Trophoblast cell (in vitro differentiated cells and primary cell): ENCODE results near the gene ARHGEF16.
A peak's percentile ranks its signal among the peaks of the same experiment; 100 is the strongest.

ENCODE experiments used
- DNase-seq, 2 donors: peaks; one replicate each; pipeline ENCODE4 v3.0.0-alpha.2; 2016
- H2AFZ ChIP-seq: 2 replicates; pipeline ENCODE4 v1.6.1; 2013; ENCODE audit warnings: low read length, moderate library complexity, mild to moderate bottlenecking; ENCODE audit not compliant: insufficient read depth, poor library complexity
- H2AK5ac ChIP-seq: 2 replicates; pipeline ENCODE4 v1.6.1; 2013; ENCODE audit warnings: mild to moderate bottlenecking, low read length
- H2BK120ac ChIP-seq: 2 replicates; pipeline ENCODE4 v1.6.1; 2013; ENCODE audit warnings: low read length, mild to moderate bottlenecking, moderate library complexity; ENCODE audit not compliant: insufficient read depth, poor library complexity
- H2BK12ac ChIP-seq: 2 replicates; pipeline ENCODE4 v1.6.1; 2013; ENCODE audit warnings: mild to moderate bottlenecking, low read length, moderate library complexity
- H2BK5ac ChIP-seq: 2 replicates; pipeline ENCODE4 v1.6.1; 2013; ENCODE audit warnings: low read length, low read depth, moderate library complexity, mild to moderate bottlenecking; ENCODE audit not compliant: poor library complexity
- H3K14ac ChIP-seq: 2 replicates; pipeline ENCODE4 v1.6.1; 2013; ENCODE audit warnings: mild to moderate bottlenecking, low read length
- H3K18ac ChIP-seq: 2 replicates; pipeline ENCODE4 v1.6.1; 2013; ENCODE audit warnings: mild to moderate bottlenecking, low read length
- H3K23ac ChIP-seq: 2 replicates; pipeline ENCODE4 v1.6.1; 2013; ENCODE audit warnings: low read length
- H3K27ac ChIP-seq: 2 replicates; pipeline ENCODE4 v1.5.1; 2013; ENCODE audit warnings: low read depth, mild to moderate bottlenecking, inconsistent platforms, low read length, moderate library complexity
- H3K27me3 ChIP-seq: 2 replicates; pipeline ENCODE4 v1.6.1; 2013; ENCODE audit warnings: inconsistent platforms, mild to moderate bottlenecking, low read length, moderate library complexity; ENCODE audit not compliant: insufficient read depth
- H3K36me3 ChIP-seq, 2 experiments: 1 replicate in 1 of 2; 2 replicates in 1 of 2; pipeline ENCODE4 v1.6.1; 2013; ENCODE audit warnings: low read length in 2 of 2, mild to moderate bottlenecking in 2 of 2, moderate library complexity in 1 of 2; ENCODE audit not compliant: insufficient read depth in 2 of 2, control insufficient read depth in 1 of 2
- H3K4ac ChIP-seq: 2 replicates; pipeline ENCODE4 v1.6.1; 2013; ENCODE audit warnings: low read depth, mild to moderate bottlenecking, low read length, moderate library complexity
- H3K4me1 ChIP-seq, 2 experiments: 1 replicate in 1 of 2; 2 replicates in 1 of 2; pipeline ENCODE4 v1.6.1; 2013; ENCODE audit warnings: low read length in 2 of 2, mild to moderate bottlenecking in 2 of 2, moderate library complexity in 1 of 2; ENCODE audit not compliant: insufficient read depth in 2 of 2, control insufficient read depth in 1 of 2
- H3K4me2 ChIP-seq: 2 replicates; pipeline ENCODE4 v1.6.1; 2013; ENCODE audit warnings: inconsistent platforms, mild to moderate bottlenecking, low read length, moderate library complexity
- H3K4me3 ChIP-seq: 2 replicates; pipeline ENCODE4 v1.5.1; 2013; ENCODE audit warnings: mild to moderate bottlenecking, low read depth, low read length, inconsistent platforms
- H3K79me1 ChIP-seq: one replicate; pipeline ENCODE4 v1.6.1; 2013; ENCODE audit warnings: low read length
- H3K79me2 ChIP-seq: 2 replicates; pipeline ENCODE4 v1.6.1; 2013; ENCODE audit warnings: low read length, mild to moderate bottlenecking; ENCODE audit not compliant: control insufficient read depth, insufficient read depth, poor library complexity
- H3K9ac ChIP-seq: 2 replicates; pipeline ENCODE4 v1.6.1; 2013; ENCODE audit warnings: mild to moderate bottlenecking, low read length
- H3K9me3 ChIP-seq: 2 replicates; pipeline ENCODE4 v1.6.1; 2013; ENCODE audit warnings: low read depth, mild to moderate bottlenecking, control low read depth, inconsistent platforms, low read length; ENCODE audit not compliant: insufficient read depth
- H4K12ac ChIP-seq: 2 replicates; pipeline ENCODE4 v1.6.1; 2013; ENCODE audit warnings: low read depth, mild to moderate bottlenecking, low read length, moderate library complexity
- H4K8ac ChIP-seq: 2 replicates; pipeline ENCODE4 v1.6.1; 2013; ENCODE audit warnings: low read depth, mild to moderate bottlenecking, low read length, moderate library complexity
- H4K91ac ChIP-seq: one replicate; pipeline ENCODE4 v1.6.1; 2013; ENCODE audit warnings: low read depth, mild to moderate bottlenecking, low read length, moderate library complexity
- WGBS: extraction: QIAGEN DNeasy Blood & Tissue Kit; methylation state at CpG from one replicate; pipeline ENCODE4 v1.1.7; 2013; ENCODE audit warnings: missing lambda C conversion rate; ENCODE audit not compliant: insufficient read length, insufficient coverage; ENCODE audit errors: extremely low coverage; 5-methylcytosine and 5-hydroxymethylcytosine counted together

Gene ARHGEF16

GRCh38 chr1:3462356-3463012, 8.0 kb downstream of the ARHGEF16 start:
- Histone ChIP-seq H3K27me3 (no peaks in the 10 kb centered on the region), H2AK5ac (peak overlapping the region; percentile 30), H3K23ac (no peak overlapping the region), H3K18ac (no peak overlapping the region), H3K4me1 (peaks cover 29 to 31% of the 10 kb centered on the region in 2 experiments), H3K79me1 (peaks cover 12% of the 10 kb centered on the region), H2BK5ac (no peak overlapping the region), H3K9me3 (no peaks in the 10 kb centered on the region), H4K12ac (no peak overlapping the region), H3K4ac (no peak overlapping the region), H3K14ac (no peak overlapping the region), H3K27ac (no peak overlapping the region), H2BK12ac (no peak overlapping the region), H4K8ac (no peak overlapping the region), H4K91ac (peak overlapping the region; percentile 0), H2BK120ac (no peak overlapping the region), H2AFZ (no peak overlapping the region), H3K4me3 (no peak overlapping the region), H3K4me2 (no peak overlapping the region), H3K9ac (no peak overlapping the region), H3K36me3 (peaks cover 0 to 2% of the 10 kb centered on the region in 2 experiments), H3K79me2 (no peaks in the 10 kb centered on the region)
- DNase-seq, result peak; percentile 47 to 49
- no CpG with 5 or more reads among the region's 16 CpGs for WGBS

- DNase-seq, result no peak
- Histone ChIP-seq H3K9me3 (no peaks in the 10 kb centered on the region), H3K23ac (no peak overlapping the region), H3K14ac (no peak overlapping the region), H3K27ac (no peak overlapping the region), H3K79me1 (peaks cover 12% of the 10 kb centered on the region), H3K4me3 (no peak overlapping the region), H4K12ac (no peak overlapping the region), H2BK12ac (no peak overlapping the region), H3K4me2 (no peak overlapping the region), H3K27me3 (no peaks in the 10 kb centered on the region), H2BK5ac (no peak overlapping the region), H2BK120ac (no peak overlapping the region), H4K91ac (no peak overlapping the region), H4K8ac (no peak overlapping the region), H2AFZ (no peak overlapping the region), H3K18ac (no peak overlapping the region), H3K4ac (no peak overlapping the region), H2AK5ac (peak overlapping the region; percentile 24), H3K4me1 (peaks cover 29 to 31% of the 10 kb centered on the region in 2 experiments), H3K9ac (no peak overlapping the region), H3K79me2 (no peaks in the 10 kb centered on the region), H3K36me3 (peaks cover 0 to 2% of the 10 kb centered on the region in 2 experiments)
- WGBS, result no CpG with 5 or more reads among the region's 22 CpGs
Observed at GRCh38 chr1:3463013-3463385, 8.5 kb downstream of the ARHGEF16 start.

- H2AFZ ChIP-seq, result no peak overlapping the region
- H3K18ac ChIP-seq, result no peak overlapping the region
- H3K79me1 ChIP-seq, result peaks cover 12% of the 10 kb centered on the region
- H3K4me3 ChIP-seq, result no peak overlapping the region
- H2BK5ac ChIP-seq, result no peak overlapping the region
- no peak overlapping the region for H4K8ac ChIP-seq
- no peaks in the 10 kb centered on the region for H3K27me3 ChIP-seq
- H2AK5ac ChIP-seq, result no peak overlapping the region
- H3K79me2 ChIP-seq, result no peaks in the 10 kb centered on the region
- no peak overlapping the region for H3K9ac ChIP-seq
- H3K36me3 ChIP-seq, result peaks cover 0 to 2% of the 10 kb centered on the region in 2 experiments
- H3K4ac ChIP-seq, result no peak overlapping the region
- H3K4me1 ChIP-seq, result peaks cover 29% of the 10 kb centered on the region in 2 experiments
- DNase-seq, result peak; percentile 46 to 50
- H4K12ac ChIP-seq, result no peak overlapping the region
- WGBS, result no CpG with 5 or more reads among the region's 20 CpGs
- no peak overlapping the region for H4K91ac ChIP-seq
- no peak overlapping the region for H3K23ac ChIP-seq
- no peak overlapping the region for H2BK12ac ChIP-seq
- H3K9me3 ChIP-seq, result no peaks in the 10 kb centered on the region
- no peak overlapping the region for H3K14ac ChIP-seq
- H3K27ac ChIP-seq, result no peak overlapping the region
- H2BK120ac ChIP-seq, result no peak overlapping the region
- H3K4me2 ChIP-seq, result no peak overlapping the region
Observed at GRCh38 chr1:3463408-3463863, 9.0 kb downstream of the ARHGEF16 start.

DNA sequence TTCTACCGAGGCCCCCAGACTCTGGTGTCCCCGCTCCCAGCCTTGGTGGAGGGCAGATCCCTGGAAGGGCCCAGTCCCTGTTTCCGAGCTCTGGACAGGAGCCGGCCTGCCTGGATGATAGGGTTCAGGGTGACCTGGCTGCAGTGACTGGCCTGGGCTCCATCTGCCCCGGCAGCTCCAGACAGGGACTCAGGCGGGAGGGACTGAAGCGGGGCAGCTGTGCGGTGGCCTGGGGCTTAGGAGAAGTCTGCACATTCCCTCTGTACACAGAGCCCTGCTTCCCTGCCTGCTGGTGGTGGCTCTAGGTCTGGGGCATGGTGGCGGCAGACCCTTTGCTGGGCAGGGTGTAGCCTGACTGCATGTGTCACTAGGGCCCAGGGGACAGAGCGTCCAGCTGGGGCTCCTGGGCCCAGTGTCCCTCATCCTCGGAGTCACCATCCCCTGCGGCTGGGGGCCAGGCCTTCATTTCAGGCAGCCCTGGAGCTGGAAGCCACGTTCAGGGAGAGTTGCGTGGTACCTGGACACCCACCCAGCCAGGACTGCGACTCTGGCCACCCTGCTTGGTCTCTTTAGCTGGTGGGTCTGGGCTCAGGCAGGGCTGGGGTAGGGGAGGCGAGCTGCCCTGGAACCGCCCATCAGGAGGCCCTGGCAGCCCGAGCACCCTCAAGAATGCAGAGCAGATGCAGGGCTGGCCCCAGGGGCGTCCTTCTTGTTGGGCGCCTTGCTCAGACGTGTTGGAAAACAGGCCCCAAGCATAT, 9.6 kb downstream of the ARHGEF16 start:
- DNase-seq, result peak; percentile 79 to 90
- H3K79me1 ChIP-seq, result peaks cover 12% of the 10 kb centered on the region
- H3K4me3 ChIP-seq, result no peak overlapping the region
- no peak overlapping the region for H3K27ac ChIP-seq
- H2BK5ac ChIP-seq, result no peak overlapping the region
- H4K8ac ChIP-seq, result no peak overlapping the region
- H3K9ac ChIP-seq, result no peak overlapping the region
- no peak overlapping the region for H2BK12ac ChIP-seq
- H3K79me2 ChIP-seq, result no peaks in the 10 kb centered on the region
- H3K36me3 ChIP-seq, result peaks cover 0 to 3% of the 10 kb centered on the region in 2 experiments
- H3K4ac ChIP-seq, result no peak overlapping the region
- no peak overlapping the region for H3K14ac ChIP-seq
- H3K23ac ChIP-seq, result no peak overlapping the region
- no peak overlapping the region for H2AFZ ChIP-seq
- no peak overlapping the region for H4K12ac ChIP-seq
- WGBS, result no CpG with 5 or more reads among the region's 21 CpGs
- H4K91ac ChIP-seq, result no peak overlapping the region
- H2AK5ac ChIP-seq, result no peak overlapping the region
- H3K9me3 ChIP-seq, result no peaks in the 10 kb centered on the region
- peaks cover 26 to 29% of the 10 kb centered on the region in 2 experiments for H3K4me1 ChIP-seq
- H3K18ac ChIP-seq, result no peak overlapping the region
- no peaks in the 10 kb centered on the region for H3K27me3 ChIP-seq
- H3K4me2 ChIP-seq, result no peak overlapping the region
- H2BK120ac ChIP-seq, result no peak overlapping the region
